B cell (primary cell): ENCODE results near the gene ZMYND8. TPM values are rescaled to one million over a fixed set of nuclear protein-coding genes. Genes with fewer than 3 reads are reported as not detected.

Experiments
- ATAC-seq: fragments of 200-7000 bp; cut with Tn5 transposase; one replicate; pipeline ENCODE4 v1.10.0; 2021; ENCODE audit warnings: low read depth, mild to moderate bottlenecking, moderate number of reproducible peaks, moderate library complexity
- CTCF ChIA-PET: fragments of 350-600 bp; sonication (Branson Sonifier 250); formaldehyde crosslinking; loops from one replicate; lab custom pipeline; 2021; ENCODE audit warnings: antibody characterized with exemption, inconsistent platforms; lab: Charles Lee
- POLR2A ChIA-PET: fragments of 350-600 bp; sonication (Branson Sonifier 250); formaldehyde crosslinking; loops from one replicate; lab custom pipeline; 2021; ENCODE audit warnings: antibody characterized with exemption; lab: Charles Lee
- DNase-seq: peaks from one replicate; pipeline ENCODE4 v3.0.0; 2013
- H2AFZ ChIP-seq: 2 replicates; pipeline ENCODE4 v1.6.1; 2012; ENCODE audit warnings: mild to moderate bottlenecking, low read depth, low read length; ENCODE audit not compliant: insufficient read depth, poor library complexity, severe bottlenecking
- H3K27ac ChIP-seq, 2 donors: 1 replicate in 1 of 2; 2 replicates in 1 of 2; pipeline ENCODE4 v1.5.1; 2012 to 2013; ENCODE audit warnings: low read length in 2 of 2, mild to moderate bottlenecking in 2 of 2, moderate library complexity in 1 of 2
- H3K27me3 ChIP-seq, 4 experiments: fragments of 200-600 bp in 1 of 4; sonication (generic) in 1 of 4; replicated peaks in 1 of 4; 1 replicate in 2 of 4; 2 replicates in 2 of 4; pipeline versions ENCODE4 v1.6.1 to v1.7.0; 2013 to 2016; ENCODE audit warnings: low read length in 3 of 4, mild to moderate bottlenecking in 2 of 4, mixed read lengths in 1 of 4, moderate library complexity in 1 of 4; ENCODE audit not compliant: insufficient read depth in 4 of 4, control insufficient read depth in 3 of 4; ENCODE audit errors: control extremely low read depth in 1 of 4
- H3K36me3 ChIP-seq, 2 experiments: replicated peaks in 1 of 2; 1 replicate in 1 of 2; 2 replicates in 1 of 2; pipeline versions ENCODE4 v1.6.1 to v1.7.1; 2013; ENCODE audit warnings: low read length in 1 of 2; ENCODE audit not compliant: insufficient read depth in 2 of 2, control insufficient read depth in 1 of 2; ENCODE audit errors: control extremely low read depth in 1 of 2, extremely low read depth in 1 of 2
- H3K4me1 ChIP-seq, 2 donors: fragments of 200-600 bp in 1 of 2; sonication (generic) in 1 of 2; 1 replicate in 1 of 2; 2 replicates in 1 of 2; pipeline versions ENCODE4 v1.5.1 to v1.6.1; 2013 to 2017; ENCODE audit warnings: low read length in 2 of 2; ENCODE audit not compliant: control insufficient read depth in 2 of 2, insufficient read depth in 2 of 2
- H3K4me2 ChIP-seq: replicated peaks from 2 replicates; pipeline ENCODE3; 2012; ENCODE audit warnings: mild to moderate bottlenecking, low read depth, low read length; ENCODE audit not compliant: poor library complexity, severe bottlenecking
- H3K4me3 ChIP-seq, 5 experiments: fragments of 200-600 bp in 1 of 5; sonication (generic) in 1 of 5; 1 replicate in 3 of 5; 2 replicates in 2 of 5; pipeline versions ENCODE4 v1.5.1 to v1.7.0; 2011 to 2016; ENCODE audit warnings: low read length in 4 of 5, mild to moderate bottlenecking in 4 of 5, low read depth in 2 of 5, control low read depth in 1 of 5, moderate library complexity in 1 of 5; ENCODE audit not compliant: insufficient read depth in 1 of 5; ENCODE audit errors: control extremely low read depth in 1 of 5, extremely low read depth in 1 of 5
- H3K79me2 ChIP-seq: fragments of 200-600 bp; sonication (generic); one replicate; pipeline ENCODE4 v1.6.0; 2016; ENCODE audit warnings: low read length; ENCODE audit not compliant: control insufficient read depth, insufficient read depth
- H3K9ac ChIP-seq: fragments of 200-600 bp; sonication (generic); 2 replicates; pipeline ENCODE4 v1.6.1; 2017; ENCODE audit warnings: mild to moderate bottlenecking, low read length, moderate library complexity
- H3K9me3 ChIP-seq, 3 donors: one replicate each; pipeline versions ENCODE4 v1.6.1 to v1.7.1; 2013; ENCODE audit warnings: low read length in 2 of 3; ENCODE audit not compliant: control insufficient read depth in 2 of 3, insufficient read depth in 1 of 3; ENCODE audit errors: control extremely low read depth in 1 of 3
- H4K20me1 ChIP-seq: 2 replicates; pipeline ENCODE4 v1.6.0; 2012; ENCODE audit warnings: mild to moderate bottlenecking, low read length; ENCODE audit not compliant: insufficient read depth, control insufficient read depth, poor library complexity, severe bottlenecking
- H3K27ac Mint-ChIP-seq: one replicate; pipeline ENCODE4 v1.8.0; 2021; ENCODE audit warnings: mixed read lengths
- H3K27me3 Mint-ChIP-seq: one replicate; pipeline ENCODE4 v1.8.0; 2021; ENCODE audit warnings: mixed read lengths
- H3K4me1 Mint-ChIP-seq: one replicate; pipeline ENCODE4 v1.8.0; 2021; ENCODE audit warnings: mixed read lengths
- H3K4me3 Mint-ChIP-seq: one replicate; pipeline ENCODE4 v1.8.0; 2021; ENCODE audit warnings: mixed read lengths
- H3K9me3 Mint-ChIP-seq: one replicate; pipeline ENCODE4 v1.8.0; 2022; ENCODE audit warnings: mixed read lengths; ENCODE audit not compliant: insufficient read depth
- CTCF ChIP-seq: fragments of 200-600 bp; IDR thresholded peaks from one replicate; pipeline ENCODE4 v1.8.0; 2022; ENCODE audit warnings: antibody characterized with exemption, mild to moderate bottlenecking
- EZH2 ChIP-seq: IDR thresholded peaks from 2 replicates; pipeline ENCODE4 v1.6.1; 2012; ENCODE audit warnings: borderline replicate concordance, low read depth, mild to moderate bottlenecking, moderate library complexity, low read length; ENCODE audit not compliant: insufficient read depth, poor library complexity, severe bottlenecking
- WGBS: methylation state at CpG from one replicate; pipeline ENCODE4 v1.1.5; 2013; ENCODE audit warnings: missing lambda C conversion rate; ENCODE audit not compliant: insufficient coverage; 5-methylcytosine and 5-hydroxymethylcytosine counted together
- intact Hi-C: fragments of 100-400 bp; cut with micrococcal nuclease; formaldehyde crosslinking; loops from one replicate; pipeline ENCODE4 v1.10.0; 2022
- polyA plus RNA-seq: library from polyadenylated mRNA; depleted of rRNA; stranded (reverse); fragments of >200 nt; gene quantifications from 2 replicates; pipeline ENCODE4 v1.2.3, GENCODE V29; 2012
- total RNA-seq, 2 donors: library from RNA; stranded (reverse); fragments of 120-200 nt in 1 of 2; gene quantifications; 1 replicate in 1 of 2; 2 replicates in 1 of 2; pipeline versions ENCODE4 v1.2.3 to v1.2.4, GENCODE V29; 2013 to 2022

ZMYND8 gene
- total and polyA plus RNA-seq, 2 donors (not counting 1 experiment from before 2014, with no cell fraction given), result 20.3 to 67.2 TPM

DNA sequence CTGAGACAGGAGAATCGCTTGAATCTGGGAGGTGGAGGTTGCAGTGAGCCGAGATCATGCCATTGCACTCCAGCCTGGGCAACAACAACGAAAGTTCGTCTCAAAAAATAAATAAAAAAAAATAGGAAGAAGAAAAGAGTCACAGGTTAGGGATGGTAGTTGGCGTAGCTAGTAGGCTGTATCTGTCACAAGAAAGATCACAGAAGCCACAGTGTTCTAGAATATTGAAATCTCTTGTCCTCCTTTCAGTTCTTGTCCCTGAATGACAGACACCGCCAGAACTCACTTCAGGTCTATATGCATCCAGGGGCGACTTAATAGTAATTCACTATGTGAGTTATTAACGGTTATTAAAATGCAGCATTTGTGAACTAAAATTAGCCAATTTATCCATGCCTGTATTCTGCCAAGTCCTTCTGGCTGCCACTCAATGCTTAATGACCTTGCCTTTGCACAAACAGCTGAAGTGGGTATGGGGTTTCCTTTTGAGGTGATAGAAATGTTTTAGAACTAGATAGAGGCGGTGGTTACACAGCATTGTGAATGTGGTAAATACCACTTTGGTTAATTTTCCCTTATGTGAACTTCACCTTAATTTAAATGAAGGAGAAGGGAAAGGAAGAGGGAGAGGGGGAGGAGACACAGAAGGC is 41.3 kb upstream of the ZMYND8 start:
- TF ChIP-seq CTCF, result no peak
- no peak for TF ChIP-seq EZH2
- peaks cover 0 to 9% (median 4%) of the 10 kb centered on the region in 3 donors for H3K9me3 ChIP-seq
- ChIA-PET POLR2A (interaction anchor here (2.0 kb wide), 1 partner anchor 104 kb away, joined by 4 read pairs; the partner anchor contains the start of gene NCOA3), CTCF (interaction anchor here (0.7 to 1.7 kb wide), 5 partner anchors 13 to 223 kb away, joined by 3 to 6 read pairs (median 3); no protein-coding TSS in a partner anchor)
- Mint-ChIP-seq H3K9me3 (peaks cover 2% of the 10 kb centered on the region), H3K4me1 (peaks cover 15% of the 10 kb centered on the region), H3K4me3 (no peak overlapping the region), H3K27ac (peak overlapping the region; percentile 69), H3K27me3 (no peaks in the 10 kb centered on the region)
- DNase-seq, result no peak
- no peak for ATAC-seq
- H3K36me3 ChIP-seq, result peaks cover 0 to 8% of the 10 kb centered on the region in 2 experiments
- H4K20me1 ChIP-seq, result no peaks in the 10 kb centered on the region
- no peak overlapping the region for H3K9ac ChIP-seq
- H2AFZ ChIP-seq, result peak overlapping the region; percentile 22
- 100% methylated on average over 4 of the region's 9 CpGs for WGBS
- no peak overlapping the region for H3K4me2 ChIP-seq
- peak overlapping the region in 1 of 2 donors; percentile 16 for H3K27ac ChIP-seq
- intact Hi-C loops, result no loop called here
- H3K4me3 ChIP-seq, result no peak overlapping the region
- H3K27me3 ChIP-seq, result no peaks in the 10 kb centered on the region
- H3K4me1 ChIP-seq, result peaks cover 2 to 4% of the 10 kb centered on the region in 2 donors
- H3K79me2 ChIP-seq, result peaks cover 9% of the 10 kb centered on the region
